Retina (tissue), 1 donor: Measurements from ENCODE around the gene TTLL10.
A peak's percentile ranks its signal among the peaks of the same experiment; 100 is the strongest.
"Not testable (repeated sequence)": the region's sequence is repeated elsewhere in the genome, so short reads cannot be mapped to it uniquely, and the experiment has no call there.

Source experiments
- DNase-seq: peaks from one replicate; pipeline ENCODE4 v3.0.0-alpha.2; 2016

The TTLL10 gene

DNA sequence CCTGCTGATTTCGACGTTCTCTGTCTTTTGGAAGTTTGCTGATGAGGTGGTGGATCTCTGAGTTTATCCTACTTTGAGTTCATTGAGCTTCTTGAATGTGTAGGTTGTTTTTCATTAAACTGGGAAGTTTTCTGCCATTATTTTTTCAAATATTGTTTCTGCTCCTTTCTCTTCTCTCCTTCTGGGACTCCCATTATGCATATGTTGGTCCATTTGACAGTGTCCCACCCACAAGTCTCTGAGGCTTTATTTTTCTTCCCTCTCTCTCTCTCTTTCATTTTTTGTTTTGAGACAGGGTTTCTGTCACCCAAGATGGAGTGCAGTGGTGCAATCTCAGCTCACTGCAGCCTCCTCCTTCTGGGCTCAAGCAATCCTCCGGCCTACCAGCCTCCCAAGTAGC, 21.0 kb downstream of the TTLL10 start:
- no peak for DNase-seq

DNA sequence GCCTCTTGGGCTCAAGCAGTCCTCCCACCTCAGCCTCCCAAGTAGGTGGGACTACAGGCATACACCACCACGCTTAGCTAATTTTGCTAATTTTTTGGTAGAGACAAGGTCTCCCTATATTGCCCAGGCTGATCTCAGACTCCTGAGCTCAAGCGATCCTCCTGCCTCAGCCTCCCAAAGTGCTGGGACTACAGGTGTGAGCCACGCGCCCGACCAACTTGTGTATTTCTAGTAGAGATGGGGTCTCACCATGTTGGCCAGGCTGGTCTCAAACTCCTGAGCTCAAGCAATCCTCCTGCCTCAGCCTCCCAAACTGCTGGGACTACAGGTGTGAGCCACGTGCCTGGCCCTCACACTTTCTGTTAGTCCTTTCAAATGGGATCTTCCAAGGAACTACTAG, 22.0 kb downstream of the TTLL10 start:
- DNase-seq = not testable (repeated sequence)

DNA sequence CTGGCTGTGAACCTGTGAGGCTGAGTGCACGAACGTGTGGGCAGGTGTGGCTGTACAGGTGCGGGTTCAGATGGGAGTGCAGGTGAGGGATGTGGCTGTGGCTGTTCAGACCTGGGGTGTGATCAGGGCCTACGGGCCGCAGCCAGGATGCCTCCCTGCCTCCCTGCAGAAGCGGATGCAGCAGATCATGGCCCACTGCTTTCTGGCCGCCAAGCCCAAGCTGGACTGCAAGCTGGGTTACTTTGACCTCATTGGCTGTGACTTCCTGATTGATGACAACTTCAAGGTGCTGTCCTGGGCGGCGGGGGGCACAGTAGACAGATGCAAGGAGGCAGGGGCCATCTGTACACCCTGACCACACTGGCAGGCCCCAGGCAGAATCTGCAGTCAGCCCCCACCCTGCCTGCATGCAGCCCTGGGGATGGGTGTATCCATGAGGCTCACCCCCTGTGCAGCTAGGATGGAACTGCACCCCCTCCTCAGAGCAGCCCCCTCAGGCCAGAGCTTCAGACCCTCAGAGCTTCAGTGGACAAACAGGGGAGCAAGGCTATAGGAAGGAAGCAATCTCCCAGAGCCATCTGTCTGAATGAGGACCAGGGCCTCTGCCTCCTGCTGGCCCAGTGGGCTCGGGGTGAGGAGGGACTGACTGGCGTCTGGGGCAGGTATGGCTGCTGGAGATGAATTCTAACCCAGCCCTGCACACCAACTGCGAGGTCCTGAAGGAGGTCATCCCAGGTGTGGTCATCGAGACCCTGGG, 22.9 kb downstream of the TTLL10 start:
- no peak for DNase-seq

DNA sequence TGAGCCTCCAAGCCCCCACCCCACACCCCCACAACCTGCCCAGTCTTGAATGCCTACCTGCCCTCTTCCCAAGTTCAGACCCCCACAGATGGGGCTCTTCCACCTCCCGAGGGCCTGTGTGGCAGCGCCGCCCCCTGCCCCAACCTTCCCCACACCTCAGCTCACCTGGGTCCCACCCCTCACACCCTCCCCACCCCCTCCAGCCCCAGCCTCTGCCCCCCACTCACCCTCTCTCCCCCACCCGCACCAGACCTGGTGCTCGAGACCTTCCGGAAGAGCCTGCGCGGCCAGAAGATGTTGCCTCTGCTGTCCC, 23.5 kb downstream of the TTLL10 start:
- no peak for DNase-seq

DNA sequence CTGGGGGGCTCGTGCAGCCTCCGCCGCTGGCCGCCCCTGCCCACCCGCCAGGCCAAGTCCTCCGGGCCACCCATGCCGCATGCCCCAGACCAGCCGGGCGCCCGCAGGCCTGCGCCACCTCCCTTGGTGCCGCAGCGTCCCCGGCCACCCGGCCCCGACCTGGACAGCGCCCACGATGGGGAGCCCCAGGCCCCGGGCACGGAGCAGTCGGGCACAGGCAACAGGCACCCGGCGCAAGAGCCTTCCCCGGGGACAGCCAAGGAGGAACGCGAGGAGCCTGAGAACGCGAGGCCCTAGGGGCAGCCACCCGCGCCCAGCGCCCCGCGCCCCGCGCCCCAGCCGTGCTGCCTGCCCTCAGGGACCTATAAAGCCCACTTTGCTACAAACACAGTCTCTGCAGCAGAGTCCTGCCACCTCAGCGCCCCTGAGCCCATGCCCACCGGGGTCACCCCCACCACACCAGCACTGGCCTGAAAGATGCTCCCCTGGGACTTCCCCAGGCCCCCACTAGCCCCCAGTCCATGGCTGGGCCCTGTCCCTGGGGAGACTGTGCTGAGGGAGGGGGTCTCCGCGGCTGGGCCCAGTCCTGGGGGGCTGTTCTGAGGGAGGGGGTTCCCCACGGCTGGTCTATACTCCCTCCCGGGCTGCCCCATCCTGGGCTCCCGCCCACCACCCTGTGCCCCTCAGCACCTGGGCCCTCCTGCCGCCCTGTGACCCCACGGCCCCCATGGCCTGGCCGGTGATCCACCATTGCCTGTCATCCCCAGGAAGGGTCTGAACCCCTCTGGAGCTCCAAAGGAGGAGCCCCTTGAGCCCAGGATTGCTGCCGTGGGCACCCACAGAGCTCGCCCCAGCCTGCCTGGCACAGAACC, 24.1 kb downstream of the TTLL10 start:
- no peak for DNase-seq

DNA sequence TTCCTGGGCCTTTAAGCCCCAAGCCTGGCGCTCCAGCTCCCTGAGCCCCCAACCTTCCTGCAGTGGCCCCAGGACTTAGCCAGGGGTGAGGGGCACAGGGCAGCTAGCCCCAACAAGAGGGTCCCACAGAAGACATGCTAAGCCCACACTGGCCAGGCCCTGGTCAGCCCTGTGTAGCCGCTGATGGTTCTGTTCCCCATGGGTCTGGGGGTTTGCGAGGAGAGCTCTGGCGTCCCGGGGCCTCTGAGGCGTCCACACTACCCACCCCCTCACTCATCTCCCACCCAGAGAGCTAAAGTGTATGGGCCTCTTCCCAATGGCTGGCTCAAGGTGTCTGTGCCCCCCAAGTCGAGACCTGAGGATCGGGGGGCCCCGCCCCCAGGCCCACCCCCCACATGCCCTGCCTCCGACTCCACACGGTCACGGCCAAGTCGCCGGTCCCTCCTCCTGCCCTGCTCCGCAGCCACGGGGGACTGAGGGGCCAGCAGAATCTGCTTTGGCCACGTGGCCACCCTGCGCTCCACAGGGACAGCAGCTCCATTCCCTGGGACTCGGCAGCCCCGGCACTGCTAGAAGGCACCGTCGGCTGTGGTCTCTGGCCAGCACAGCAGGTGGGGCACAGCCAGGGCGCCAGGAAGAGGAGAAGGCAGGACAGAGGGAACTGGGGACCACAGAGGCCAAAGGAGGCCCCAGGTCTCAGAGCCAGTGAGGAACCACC, 24.9 kb downstream of the TTLL10 start:
- DNase-seq = no peak

DNA sequence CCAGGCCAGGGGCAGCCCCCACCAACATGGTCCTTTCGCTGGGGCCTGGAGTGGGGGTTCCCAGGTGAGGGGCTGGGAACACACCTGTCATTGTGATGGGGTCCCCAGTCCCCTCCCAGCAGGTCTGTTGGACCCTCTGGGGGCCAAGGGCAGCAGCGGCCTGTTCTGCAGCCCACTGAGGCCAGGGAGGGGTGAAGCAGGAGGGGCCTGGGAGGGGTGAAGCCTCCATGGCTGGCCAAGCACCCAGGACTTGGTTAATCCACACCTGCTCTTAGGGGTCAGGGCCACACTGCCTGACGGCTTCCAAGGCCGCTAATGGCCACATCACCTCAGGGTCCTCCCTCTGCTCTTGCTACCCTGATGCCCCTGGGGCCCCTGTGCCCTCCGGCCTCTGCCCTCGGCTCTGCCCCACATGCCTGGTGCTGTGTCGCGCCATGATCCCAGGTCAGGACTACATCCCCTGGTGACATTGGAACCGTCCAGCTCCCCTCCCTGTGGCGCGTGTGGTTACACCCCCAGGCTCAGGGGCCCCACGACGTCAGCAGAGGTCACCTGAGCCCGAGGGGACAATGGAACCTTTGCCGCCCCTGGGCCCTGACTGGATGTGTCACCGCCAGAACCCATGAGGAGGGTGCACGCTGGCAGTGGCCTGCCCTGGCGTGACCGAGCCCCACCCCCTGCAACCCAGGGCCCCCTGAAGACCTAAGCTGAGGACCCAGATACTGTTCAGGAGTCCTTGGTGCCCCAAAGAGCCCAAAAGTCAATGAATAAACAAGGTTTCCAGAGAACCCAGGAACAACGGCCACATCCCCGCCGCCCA, 25.7 kb downstream of the TTLL10 start:
- no peak for DNase-seq

DNA sequence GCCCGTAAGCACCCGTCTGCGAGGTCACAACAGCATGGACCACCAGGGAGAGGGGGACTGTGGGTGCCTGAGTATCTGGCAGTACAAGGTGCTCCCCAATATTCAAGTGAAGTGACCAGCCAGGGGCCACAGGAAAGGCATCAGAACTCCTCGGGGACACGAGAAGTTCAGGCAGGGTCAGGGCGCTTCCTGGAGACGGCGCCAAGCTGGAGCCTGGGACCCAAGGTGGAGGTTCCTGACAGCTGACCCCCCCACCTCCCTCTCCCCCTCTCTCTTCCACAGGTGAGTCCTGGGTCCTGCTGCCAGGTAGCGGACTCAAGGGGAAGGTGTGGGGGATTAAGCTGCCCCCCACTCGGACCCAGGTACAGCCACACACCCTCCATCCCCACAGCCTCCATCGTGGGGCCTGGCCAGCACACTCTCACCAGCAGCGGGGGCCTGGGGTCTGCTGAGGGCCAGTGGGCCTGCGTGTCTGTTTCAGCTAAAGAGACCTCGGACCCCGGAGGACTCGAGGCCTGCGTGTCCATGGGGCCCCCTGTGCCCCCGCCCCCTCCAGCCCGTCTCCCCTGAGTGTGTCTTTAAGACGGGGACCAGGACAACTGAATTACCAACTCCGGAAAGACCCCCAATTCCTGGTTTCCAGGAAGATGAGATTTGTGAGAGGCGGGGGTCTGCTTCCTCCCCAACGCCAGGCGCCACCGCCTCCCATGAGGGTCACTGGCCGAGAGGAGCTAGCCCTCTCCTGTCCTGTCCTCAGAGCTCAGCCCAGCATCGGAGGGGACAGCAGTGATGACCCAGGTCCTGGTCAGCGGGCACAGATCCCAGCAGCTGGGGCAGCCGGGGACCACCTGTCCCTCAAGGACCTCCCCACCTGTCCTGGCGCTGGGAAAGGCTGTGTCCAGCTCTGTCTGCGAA, 26.5 kb downstream of the TTLL10 start:
- no peak for DNase-seq

DNA sequence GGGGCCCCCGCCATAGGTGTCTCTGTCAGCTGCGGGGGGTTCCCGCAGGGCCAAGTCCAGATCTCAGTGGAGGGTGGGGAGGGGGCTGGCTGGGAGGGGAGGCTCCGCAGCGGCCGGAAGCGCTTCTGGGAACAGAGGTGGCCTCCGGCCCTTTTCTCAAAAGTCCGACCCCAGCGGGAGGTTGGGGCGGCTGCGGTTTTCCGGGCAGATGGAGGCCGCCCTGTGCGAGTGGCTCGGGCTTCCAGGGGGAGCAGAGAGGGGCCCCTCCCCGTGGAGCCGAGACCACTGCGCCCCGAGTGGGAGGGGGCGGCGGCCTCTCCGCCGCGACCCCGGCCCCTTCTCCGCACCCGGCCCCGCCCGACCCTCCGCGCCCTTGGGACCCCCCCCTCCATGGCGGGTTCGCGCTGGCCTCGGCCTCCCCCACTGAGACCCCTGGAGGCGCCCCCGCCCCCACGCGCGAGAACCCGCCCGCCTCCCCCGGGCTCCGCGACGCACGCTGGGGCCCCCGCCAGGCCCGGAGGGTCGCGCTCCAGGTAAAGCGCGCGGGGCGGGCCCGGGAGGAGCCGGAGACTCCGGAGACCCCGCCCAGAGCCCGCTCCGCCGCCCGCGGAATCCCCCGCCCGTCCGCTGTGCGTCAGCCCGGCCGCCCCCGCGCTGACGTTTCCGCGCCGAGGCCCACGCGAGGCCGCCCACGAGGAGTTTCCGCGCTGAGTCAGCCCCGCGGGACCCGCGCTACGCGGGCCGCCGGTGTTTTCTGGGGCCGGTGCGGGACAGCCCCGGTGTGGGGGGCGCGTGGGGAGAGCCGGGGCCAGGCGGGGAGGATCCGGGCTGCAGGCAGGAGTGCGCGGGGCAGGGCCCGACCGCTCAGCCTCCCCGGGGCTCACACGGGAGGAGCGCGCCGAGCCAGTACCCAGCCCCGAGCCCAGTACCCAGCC, 27.5 kb downstream of the TTLL10 start:
- DNase-seq = no peak

DNA sequence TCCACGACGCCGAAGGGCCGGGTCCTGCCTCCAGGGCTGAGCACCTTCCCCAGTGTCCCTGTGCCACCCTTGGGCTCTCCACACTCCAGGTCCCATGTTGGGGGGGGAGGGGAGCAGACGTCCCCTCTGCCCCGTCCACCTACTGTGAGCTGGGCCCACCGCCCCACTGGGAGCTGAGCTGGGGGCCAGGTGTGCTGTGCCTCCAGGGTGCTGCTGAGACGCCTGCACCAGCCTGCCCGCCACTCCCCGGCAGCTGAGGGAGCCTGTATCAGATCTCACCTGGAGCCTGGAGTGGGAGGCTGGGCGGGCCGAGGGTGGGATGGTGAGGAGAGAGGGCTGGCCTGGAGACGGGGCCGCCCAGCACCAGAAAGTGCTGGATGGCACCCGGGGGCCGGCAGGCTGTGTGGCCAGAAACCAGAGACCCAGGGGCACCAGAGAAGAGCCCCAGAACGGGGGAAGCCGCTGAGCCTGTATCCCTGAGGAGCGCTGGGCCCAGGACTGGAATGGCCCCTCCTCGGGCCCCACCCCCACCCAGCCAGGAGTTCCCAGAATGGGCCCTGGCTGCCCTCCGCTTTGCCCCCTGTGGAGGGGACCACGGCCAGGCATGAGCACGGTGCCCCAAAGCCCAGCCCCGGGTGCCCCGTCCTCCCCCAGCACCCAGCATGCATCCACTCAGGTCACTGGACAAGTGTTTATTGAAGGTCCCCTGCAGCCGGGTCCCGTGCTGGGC, 29.3 kb downstream of the TTLL10 start:
- no peak for DNase-seq

DNA sequence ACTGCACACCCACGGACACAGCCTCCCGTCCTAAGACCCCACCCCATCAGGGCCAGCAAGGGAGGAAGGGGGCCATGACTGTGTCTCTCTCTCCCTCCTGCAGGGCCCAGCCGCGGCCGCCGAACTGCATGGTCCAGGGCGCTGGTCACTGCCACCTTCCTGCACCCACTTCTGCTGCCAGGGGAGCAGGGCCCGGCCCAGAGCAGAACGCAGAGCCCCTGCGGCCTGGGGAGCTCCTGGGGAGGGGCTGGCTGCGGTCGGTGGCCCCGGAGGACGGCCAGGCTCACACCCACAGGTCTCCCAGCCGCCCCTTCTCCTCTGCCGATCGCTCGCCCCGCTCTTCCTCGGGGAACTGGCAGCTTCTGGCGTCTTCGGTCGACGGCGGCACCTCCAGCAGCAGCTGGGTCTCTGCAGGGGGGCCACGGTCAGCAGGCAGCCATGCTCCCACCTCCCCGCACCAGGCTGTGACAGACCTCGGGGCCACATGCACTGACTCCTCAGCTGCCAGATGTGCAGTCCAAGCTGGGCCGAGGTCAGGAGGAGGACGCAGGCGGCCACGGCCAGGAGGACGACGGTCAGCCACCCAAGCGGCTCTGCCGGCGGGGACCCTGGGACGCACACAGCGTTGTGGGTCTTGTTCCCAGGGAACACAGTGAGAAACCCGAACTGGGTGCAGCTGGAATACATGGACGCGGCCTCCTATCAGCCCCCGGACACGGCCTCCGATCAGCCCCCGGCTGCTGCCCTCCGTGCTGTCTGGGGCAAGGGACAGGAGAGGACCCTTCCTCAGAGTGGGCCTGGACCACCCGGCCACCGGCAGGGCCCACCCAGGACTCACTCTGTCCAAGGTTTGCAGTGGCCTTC, 30.1 kb downstream of the TTLL10 start:
- DNase-seq = no peak

DNA sequence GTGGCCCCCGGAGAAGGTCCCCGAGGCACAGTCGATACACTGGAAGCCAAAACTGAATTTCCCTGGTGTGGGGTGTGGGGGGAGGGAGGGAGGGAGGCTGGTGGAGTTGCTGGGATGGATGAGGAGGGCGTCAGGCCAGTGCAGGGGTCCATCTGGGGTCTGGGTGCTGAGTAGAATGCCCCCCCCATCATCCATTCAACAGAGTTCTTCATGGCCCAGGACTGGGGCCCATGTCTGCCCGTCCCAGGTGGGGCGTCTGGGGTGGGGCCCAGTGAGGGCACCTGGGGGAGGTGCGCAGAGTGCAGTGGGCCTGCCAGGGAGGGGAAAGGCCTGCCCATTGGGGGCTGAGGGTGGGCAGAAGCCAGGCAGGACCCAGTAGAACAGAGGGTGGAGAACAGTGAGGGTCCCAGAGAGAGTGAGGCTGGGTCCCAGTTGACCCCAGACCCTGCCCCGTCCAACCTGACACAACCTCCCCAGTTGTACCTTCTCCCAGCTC, 30.8 kb downstream of the TTLL10 start:
- DNase-seq = no peak

DNA sequence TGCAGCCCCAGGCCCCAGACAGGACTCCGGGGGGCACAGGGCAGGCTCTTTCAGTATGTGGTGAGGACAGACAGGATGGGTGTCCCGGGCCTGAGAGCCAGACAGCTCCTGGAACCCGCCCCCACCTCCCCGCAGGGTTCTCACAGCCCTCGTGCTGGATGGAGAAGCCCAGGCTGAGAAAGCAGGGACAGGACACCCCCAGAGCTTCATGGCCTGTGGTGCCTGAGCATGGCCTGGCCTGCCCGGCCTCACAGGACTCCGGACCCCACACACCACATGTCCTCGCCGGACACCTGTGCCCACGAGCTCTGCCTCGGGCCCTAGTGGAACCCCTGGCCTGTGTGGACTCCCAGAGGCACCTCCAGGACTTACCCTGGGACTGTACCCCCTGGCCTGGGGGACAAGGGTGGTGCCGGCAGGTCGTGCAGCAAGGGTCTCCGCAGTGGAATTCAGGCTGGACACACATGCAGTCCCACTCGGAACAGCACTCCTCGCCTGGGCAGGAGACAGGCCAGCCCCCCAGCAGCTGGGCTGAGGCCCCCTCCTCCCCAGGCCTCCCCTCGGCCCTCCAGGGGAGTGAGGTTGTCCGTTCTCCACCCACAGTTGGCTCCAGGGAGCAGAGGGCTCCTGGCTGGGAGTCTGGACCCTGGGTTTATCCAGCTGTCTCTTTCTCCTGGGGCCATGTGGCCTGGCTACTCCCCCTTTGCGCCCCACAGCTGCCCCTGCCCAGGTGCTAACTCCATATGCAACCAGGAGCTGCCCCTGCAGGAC, 31.5 kb downstream of the TTLL10 start:
- DNase-seq = no peak

DNA sequence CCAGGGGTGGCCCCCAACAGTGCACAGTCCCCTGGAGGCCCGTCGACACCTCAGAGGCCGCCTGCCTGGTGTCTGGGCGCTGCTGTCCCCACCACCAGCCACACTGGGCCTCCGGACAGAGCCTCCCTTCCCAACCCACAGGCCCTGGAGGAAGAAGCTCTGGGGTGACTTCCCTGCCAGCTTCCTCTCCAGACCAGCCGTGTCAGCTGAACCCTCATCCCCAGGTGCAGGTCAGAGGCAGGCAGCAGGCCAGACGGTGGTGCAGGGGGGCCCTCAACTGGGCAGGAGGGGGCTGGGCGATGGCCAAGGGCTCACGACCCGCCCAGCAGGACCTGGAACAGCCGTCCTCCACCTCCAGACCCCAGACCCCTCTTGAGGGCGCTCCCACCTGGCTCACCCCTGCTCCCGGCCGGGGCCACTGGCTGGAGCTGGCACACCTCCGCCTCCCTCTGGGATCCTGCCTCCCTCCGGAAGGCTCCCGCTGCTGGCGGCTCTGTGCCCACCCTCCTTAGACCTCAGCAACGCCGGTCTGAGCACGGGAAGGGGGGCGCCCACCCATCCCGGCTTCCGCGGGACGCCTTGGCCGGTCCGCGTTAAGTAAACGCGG, 32.2 kb downstream of the TTLL10 start:
- no peak for DNase-seq

DNA sequence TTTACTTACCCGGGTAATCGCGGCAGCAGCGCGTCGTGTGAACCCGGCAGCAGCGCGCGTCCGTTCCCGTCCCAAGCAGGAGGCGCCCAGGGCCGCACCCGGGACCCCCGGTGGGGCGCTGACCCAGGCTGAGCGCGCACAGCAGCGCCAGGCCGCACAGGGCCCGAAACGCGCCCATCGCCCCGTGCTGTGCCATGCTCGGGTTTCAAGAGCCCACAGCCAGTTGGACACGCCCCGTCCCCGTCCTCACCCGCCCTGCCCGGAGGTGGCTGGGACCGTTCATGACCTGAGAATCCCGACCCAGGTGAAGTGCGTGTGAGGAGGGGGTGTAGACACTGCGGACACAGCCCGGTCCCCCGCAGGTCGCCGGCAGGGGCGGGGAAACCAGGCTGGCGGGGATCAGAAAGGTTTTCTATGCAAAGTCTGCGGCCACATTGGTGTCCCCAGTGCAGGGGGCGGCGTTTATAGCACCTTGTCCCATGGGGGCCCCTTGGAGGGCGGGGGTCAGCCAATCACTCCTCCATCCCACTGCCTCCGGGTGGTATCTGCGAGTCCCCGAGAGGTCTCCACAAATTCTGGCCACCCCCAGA, 32.8 kb downstream of the TTLL10 start, which contains the start of gene TNFRSF18:
TNFRSF18 (minus strand) TSS at position 217 of the 590 bp plus-strand sequence; CDS start at position 196, 21 bp downstream.
- DNase-seq = peak; percentile 55

DNA sequence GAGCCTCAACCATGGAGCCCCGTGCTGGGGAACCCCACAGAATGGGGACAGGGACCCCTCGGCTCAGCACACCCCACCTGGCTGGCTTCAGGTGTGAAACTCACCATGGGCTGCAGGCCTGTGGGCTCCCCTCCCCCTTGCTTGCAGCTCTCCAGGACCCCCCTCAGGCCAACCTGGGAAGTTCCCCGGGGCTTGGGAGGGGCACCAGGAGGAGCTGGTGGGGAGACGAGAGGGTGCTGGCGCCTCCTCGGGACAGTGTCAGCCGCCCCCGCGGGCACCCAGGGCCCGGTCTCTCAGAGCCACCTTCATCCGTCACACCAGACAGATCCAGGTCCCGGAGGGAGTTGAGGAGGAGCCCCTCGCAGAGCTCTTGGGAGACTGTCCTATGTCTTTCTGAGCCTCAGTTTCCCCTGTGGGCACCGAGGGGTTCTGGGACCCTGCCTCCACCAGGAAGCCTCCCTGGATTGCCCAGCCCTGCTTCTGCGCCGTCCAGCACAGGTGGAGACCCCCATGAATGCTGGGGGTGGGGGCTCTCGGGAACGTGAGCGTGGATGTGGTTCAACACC, 33.4 kb downstream of the TTLL10 start:
- DNase-seq = no peak

DNA sequence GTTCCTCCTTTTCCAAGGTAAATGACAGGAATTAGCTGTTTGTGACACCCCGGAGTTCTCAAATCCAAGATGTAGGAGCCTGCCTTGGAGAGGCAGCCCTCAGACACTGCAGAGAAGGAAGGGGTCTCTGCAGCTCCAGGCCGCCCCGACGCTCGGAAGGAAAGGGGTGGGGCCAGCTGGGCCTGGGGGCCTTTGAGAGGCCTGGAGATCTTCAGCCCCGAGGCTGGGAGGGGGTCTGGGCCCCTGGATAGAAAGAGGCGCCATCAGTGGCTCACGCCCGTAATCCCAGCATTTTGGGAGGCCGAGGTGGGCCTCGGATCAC, 33.9 kb downstream of the TTLL10 start:
- DNase-seq = no peak
